ENCODE data around the gene CIDEC.
"Not testable (repeated sequence)": the region's sequence is repeated elsewhere in the genome, so short reads cannot be mapped to it uniquely, and the experiment has no call there.

Gene CIDEC

GRCh38 chr3:9872067-9872466 is 8.0 kb downstream of the CIDEC start:
- not testable (repeated sequence) for H3K4me1 ChIP-seq (ENCODE audit: control insufficient read depth, insufficient read depth, low read length, poor library complexity, severe bottlenecking); H3K27ac ChIP-seq (ENCODE audit: low read depth, low read length, severe bottlenecking); H3K4me3 ChIP-seq (ENCODE audit: extremely low read depth, insufficient read depth, low read length, poor library complexity, severe bottlenecking); H3K36me3 ChIP-seq (ENCODE audit: control insufficient read depth, insufficient read depth, low read length); H3K9me3 ChIP-seq (ENCODE audit: control insufficient read depth, low read length)
- 89 to 95% methylated on average over 3 to 4 of the region's 5 CpGs for WGBS, 2 experiments (ENCODE audit: insufficient coverage in 2 of 2)

- Histone ChIP-seq H3K4me3 (ENCODE audit: extremely low read depth, insufficient read depth, low read length, poor library complexity, severe bottlenecking) (no peak overlapping the region), H3K36me3 (ENCODE audit: control insufficient read depth, insufficient read depth, low read length) (no peaks in the 10 kb centered on the region), H3K9me3 (ENCODE audit: control insufficient read depth, low read length) (no peaks in the 10 kb centered on the region), H3K4me1 (ENCODE audit: control insufficient read depth, insufficient read depth, low read length, poor library complexity, severe bottlenecking) (peaks cover 3% of the 10 kb centered on the region), H3K27ac (ENCODE audit: low read depth, low read length, severe bottlenecking) (no peak overlapping the region)
- WGBS, 2 experiments (ENCODE audit: insufficient coverage in 2 of 2): no CpG with 5 or more reads among the region's 1 CpG
Observed at GRCh38 chr3:9870978-9871377, 9.1 kb downstream of the CIDEC start.

DNA sequence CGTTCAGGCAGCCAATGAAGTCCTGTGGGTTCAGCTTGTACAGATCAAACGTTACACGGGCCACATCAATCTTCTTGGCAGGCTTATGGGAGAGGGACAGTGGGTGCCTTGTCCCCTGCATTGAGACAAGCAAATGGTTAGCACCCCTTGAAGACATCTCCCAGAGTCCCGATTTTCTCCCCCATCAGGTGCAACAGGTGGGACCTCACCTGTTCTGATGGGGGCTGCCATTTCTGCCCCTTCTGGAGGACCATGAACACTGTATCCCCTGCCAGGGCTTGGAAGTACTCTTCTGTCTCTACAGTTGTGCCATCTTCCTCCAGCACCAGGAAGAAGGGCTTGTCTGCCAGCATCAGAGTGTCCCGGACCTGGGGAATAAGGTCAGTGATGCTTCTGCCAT is 10.1 kb downstream of the CIDEC start:
- WGBS, 2 experiments (ENCODE audit: insufficient coverage in 2 of 2): 81 to 100% methylated on average over 4 of the region's 5 CpGs
- Histone ChIP-seq H3K4me3 (ENCODE audit: extremely low read depth, insufficient read depth, low read length, poor library complexity, severe bottlenecking) (no peak overlapping the region), H3K4me1 (ENCODE audit: control insufficient read depth, insufficient read depth, low read length, poor library complexity, severe bottlenecking) (peaks cover 3% of the 10 kb centered on the region)

DNA sequence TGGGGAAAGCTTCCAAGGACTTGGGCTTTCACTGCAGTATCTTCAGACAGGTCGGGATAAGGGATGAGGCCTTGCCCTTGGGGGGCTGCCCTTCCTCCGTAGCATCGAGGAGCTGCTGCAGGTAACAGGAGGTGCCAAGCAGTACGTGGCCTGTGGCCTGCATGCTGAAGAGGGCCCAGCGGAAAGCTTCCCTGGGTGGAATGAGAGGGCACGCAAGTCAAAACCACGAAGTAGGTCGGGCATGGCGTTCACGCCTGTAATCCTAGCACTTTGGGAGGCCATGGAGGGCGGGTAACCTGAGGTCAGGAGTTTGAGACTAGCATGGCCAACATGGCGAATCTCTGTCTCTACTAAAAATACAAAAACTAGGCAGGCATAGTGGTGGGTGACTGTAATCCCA is 12.9 kb downstream of the CIDEC start:
- no peaks in the 10 kb centered on the region for H3K9me3 ChIP-seq (ENCODE audit: control insufficient read depth, low read length)
- no peaks in the 10 kb centered on the region for H3K36me3 ChIP-seq (ENCODE audit: control insufficient read depth, insufficient read depth, low read length)
- no peak overlapping the region for H3K4me3 ChIP-seq (ENCODE audit: extremely low read depth, insufficient read depth, low read length, poor library complexity, severe bottlenecking)
- WGBS, 2 experiments (ENCODE audit: insufficient coverage in 2 of 2): 96 to 98% methylated on average over 8 to 12 of the region's 12 CpGs
- H3K27ac ChIP-seq (ENCODE audit: low read depth, low read length, severe bottlenecking): no peak overlapping the region
- H3K4me1 ChIP-seq (ENCODE audit: control insufficient read depth, insufficient read depth, low read length, poor library complexity, severe bottlenecking): peaks cover 3% of the 10 kb centered on the region

More for the DNA sequence above, 10.1 kb downstream of the CIDEC start:
- Histone ChIP-seq H3K36me3 (ENCODE audit: control insufficient read depth, insufficient read depth, low read length) (no peaks in the 10 kb centered on the region), H3K9me3 (ENCODE audit: control insufficient read depth, low read length) (no peaks in the 10 kb centered on the region), H3K27ac (ENCODE audit: low read depth, low read length, severe bottlenecking) (no peak overlapping the region)

DNA sequence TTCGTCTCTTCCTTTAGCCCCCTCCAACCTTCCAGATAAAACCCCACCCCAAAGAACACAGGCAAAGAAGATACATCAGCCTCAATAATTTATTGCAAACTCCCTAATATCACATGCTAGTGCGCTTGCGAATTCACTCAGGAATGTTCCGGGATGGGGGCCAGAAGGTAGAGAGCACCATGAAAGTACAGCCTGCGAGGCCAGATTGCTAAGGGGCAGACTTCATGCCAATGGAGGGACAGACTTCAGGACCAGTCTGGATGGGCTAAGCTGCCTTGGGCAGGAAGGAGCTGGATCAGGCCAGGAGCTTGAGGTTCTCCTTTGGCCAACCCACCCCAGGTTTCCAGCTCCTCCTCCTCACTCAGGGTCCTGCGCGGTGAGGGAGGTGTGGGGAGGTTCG is 13.4 kb downstream of the CIDEC start:
- Histone ChIP-seq H3K4me1 (ENCODE audit: control insufficient read depth, insufficient read depth, low read length, poor library complexity, severe bottlenecking) (peaks cover under 1% of the 10 kb centered on the region), H3K36me3 (ENCODE audit: control insufficient read depth, insufficient read depth, low read length) (no peaks in the 10 kb centered on the region), H3K4me3 (ENCODE audit: extremely low read depth, insufficient read depth, low read length, poor library complexity, severe bottlenecking) (no peak overlapping the region), H3K27ac (ENCODE audit: low read depth, low read length, severe bottlenecking) (no peak overlapping the region), H3K9me3 (ENCODE audit: control insufficient read depth, low read length) (no peaks in the 10 kb centered on the region)
- WGBS, 2 experiments (ENCODE audit: insufficient coverage in 2 of 2): 96 to 97% methylated on average over 5 to 6 of the region's 8 CpGs

DNA sequence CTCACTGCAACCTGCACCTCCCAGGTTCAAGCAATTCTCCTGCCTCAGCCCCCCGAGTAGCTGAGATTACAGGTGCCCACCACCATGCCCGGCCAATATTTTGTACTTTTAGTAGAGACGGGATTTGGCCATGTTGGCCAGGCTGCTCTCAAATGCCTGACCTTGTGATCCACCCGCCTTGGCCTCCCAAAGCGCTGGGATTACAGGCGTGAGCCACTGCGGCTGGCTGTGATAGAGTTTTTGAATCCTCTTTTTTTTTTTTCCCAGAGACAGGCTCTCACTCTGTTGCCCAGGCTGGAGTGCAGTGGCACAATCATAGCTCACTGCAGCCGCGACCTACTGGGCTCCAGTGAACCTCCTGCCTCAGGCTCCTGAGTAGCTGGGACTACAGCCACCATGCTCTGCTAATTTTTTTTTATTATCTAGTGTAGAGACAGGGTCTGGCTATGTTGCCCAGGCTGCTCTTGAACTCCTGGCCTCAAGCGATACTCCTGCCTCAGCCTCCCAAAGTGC is 14.9 kb downstream of the CIDEC start:
- not testable (repeated sequence) for H3K9me3 ChIP-seq (ENCODE audit: control insufficient read depth, low read length); H3K4me1 ChIP-seq (ENCODE audit: control insufficient read depth, insufficient read depth, low read length, poor library complexity, severe bottlenecking); H3K27ac ChIP-seq (ENCODE audit: low read depth, low read length, severe bottlenecking); H3K36me3 ChIP-seq (ENCODE audit: control insufficient read depth, insufficient read depth, low read length); H3K4me3 ChIP-seq (ENCODE audit: extremely low read depth, insufficient read depth, low read length, poor library complexity, severe bottlenecking)
- 93 to 98% methylated on average over 5 to 7 of the region's 10 CpGs for WGBS, 2 experiments (ENCODE audit: insufficient coverage in 2 of 2)

GRCh38 chr3:9864200-9864927 is 15.7 kb downstream of the CIDEC start:
- peaks cover 3% of the 10 kb centered on the region for H3K4me1 ChIP-seq (ENCODE audit: control insufficient read depth, insufficient read depth, low read length, poor library complexity, severe bottlenecking)
- H3K36me3 ChIP-seq (ENCODE audit: control insufficient read depth, insufficient read depth, low read length): no peaks in the 10 kb centered on the region
- 90 to 91% methylated on average over 6 to 11 of the region's 16 CpGs for WGBS, 2 experiments (ENCODE audit: insufficient coverage in 2 of 2)
- H3K27ac ChIP-seq (ENCODE audit: low read depth, low read length, severe bottlenecking): peak overlapping the region; percentile 45
- no peak overlapping the region for H3K4me3 ChIP-seq (ENCODE audit: extremely low read depth, insufficient read depth, low read length, poor library complexity, severe bottlenecking)
- H3K9me3 ChIP-seq (ENCODE audit: control insufficient read depth, low read length): no peaks in the 10 kb centered on the region

DNA sequence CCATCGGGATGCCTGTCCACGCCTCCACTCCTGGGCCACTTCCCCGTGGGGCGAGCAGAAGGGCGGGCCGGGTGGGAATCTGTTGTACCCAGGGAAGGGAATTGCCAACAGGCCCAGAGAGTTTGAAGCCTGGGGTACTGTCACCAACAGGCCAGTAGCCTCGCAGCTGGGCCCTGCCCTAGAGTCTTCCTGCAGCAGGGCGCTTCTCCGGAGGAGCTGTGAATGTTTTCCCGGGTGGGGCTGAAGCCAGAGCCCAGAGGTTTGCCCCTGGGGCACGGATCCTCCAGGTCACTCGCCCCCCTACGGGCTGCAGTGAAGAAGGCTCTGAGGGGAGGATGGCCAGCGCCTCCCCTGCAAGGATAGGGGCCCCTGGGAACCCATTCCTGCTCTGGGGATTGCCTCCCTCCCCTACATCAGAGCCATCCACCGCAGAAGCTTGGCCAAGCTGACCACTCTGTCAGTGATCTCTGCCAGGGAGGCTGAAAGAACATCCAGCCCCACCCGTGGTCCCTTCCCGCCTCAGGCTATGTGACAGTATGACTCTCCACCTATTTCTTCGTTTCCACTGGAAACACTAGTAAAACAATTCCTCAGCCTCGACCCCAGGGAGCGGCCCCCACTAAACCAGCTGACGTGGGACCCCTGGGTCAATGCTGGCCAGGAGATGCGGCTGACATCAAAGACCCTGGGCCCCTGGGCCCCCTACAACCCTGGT is 16.8 kb downstream of the CIDEC start:
- Histone ChIP-seq H3K4me3 (ENCODE audit: extremely low read depth, insufficient read depth, low read length, poor library complexity, severe bottlenecking) (no peak overlapping the region), H3K9me3 (ENCODE audit: control insufficient read depth, low read length) (no peaks in the 10 kb centered on the region), H3K27ac (ENCODE audit: low read depth, low read length, severe bottlenecking) (no peak overlapping the region), H3K4me1 (ENCODE audit: control insufficient read depth, insufficient read depth, low read length, poor library complexity, severe bottlenecking) (peaks cover 3% of the 10 kb centered on the region), H3K36me3 (ENCODE audit: control insufficient read depth, insufficient read depth, low read length) (no peaks in the 10 kb centered on the region)
- 76 to 79% methylated on average over 17 to 19 of the region's 22 CpGs for WGBS, 2 experiments (ENCODE audit: insufficient coverage in 2 of 2)

DNA sequence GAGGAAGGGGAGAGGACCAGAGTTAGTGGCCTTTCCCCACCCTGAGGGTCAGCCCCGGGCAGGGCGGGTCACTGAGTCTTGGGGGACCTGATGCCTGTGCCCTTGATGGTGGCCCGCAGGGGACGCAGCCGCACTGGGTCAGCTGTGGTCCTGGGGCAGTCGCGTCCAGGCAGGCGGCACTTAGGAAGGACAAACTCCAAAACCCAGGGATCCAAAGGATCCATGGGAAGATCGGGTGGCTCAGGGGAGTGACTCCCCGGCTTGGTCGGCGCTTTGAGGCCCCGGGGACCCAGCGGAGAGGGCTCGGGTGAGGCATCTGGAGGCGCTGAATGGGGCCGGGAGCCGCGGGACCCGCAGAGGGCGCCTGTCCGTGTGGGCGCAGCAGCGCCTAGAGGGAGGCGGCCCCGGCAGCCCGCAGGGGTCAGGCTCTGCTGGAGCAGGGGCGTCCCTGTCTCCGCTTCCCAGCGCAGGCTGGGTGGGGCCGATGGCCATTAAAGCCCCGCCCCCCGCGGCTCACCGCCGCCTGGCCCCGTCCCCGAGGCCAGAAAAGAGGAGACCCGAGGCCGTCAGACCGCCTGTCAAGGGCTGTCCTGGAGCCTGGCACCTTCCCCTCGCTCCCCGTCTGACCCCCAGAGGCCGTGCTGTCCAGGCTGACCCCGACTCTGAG is 17.5 kb downstream of the CIDEC start:
- WGBS, 2 experiments (ENCODE audit: insufficient coverage in 2 of 2): 13 to 21% methylated on average over 36 to 44 of the region's 45 CpGs
- H3K4me3 ChIP-seq (ENCODE audit: extremely low read depth, insufficient read depth, low read length, poor library complexity, severe bottlenecking): peak overlapping the region; percentile 8
- H3K9me3 ChIP-seq (ENCODE audit: control insufficient read depth, low read length): no peaks in the 10 kb centered on the region
- no peaks in the 10 kb centered on the region for H3K36me3 ChIP-seq (ENCODE audit: control insufficient read depth, insufficient read depth, low read length)
- peaks cover 3% of the 10 kb centered on the region for H3K4me1 ChIP-seq (ENCODE audit: control insufficient read depth, insufficient read depth, low read length, poor library complexity, severe bottlenecking)
- no peak overlapping the region for H3K27ac ChIP-seq (ENCODE audit: low read depth, low read length, severe bottlenecking)

GRCh38 chr3:9861626-9862130 is 18.4 kb downstream of the CIDEC start:
- H3K9me3 ChIP-seq (ENCODE audit: control insufficient read depth, low read length): no peaks in the 10 kb centered on the region
- H3K36me3 ChIP-seq (ENCODE audit: control insufficient read depth, insufficient read depth, low read length): no peaks in the 10 kb centered on the region
- 85 to 91% methylated on average over 5 of the region's 5 CpGs for WGBS, 2 experiments (ENCODE audit: insufficient coverage in 2 of 2)
- H3K4me1 ChIP-seq (ENCODE audit: control insufficient read depth, insufficient read depth, low read length, poor library complexity, severe bottlenecking): peaks cover 3% of the 10 kb centered on the region
- H3K4me3 ChIP-seq (ENCODE audit: extremely low read depth, insufficient read depth, low read length, poor library complexity, severe bottlenecking): no peak overlapping the region
- H3K27ac ChIP-seq (ENCODE audit: low read depth, low read length, severe bottlenecking): no peak overlapping the region
